Heart right ventricle (tissue), 16 donors: ENCODE results near the gene SRPK3. TPM values are rescaled to one million over a fixed set of nuclear protein-coding genes. Genes with fewer than 3 reads are reported as not detected.

ENCODE experiments used
- ATAC-seq, 8 donors: fragments of 200-7000 bp; cut with Tn5 transposase; one replicate each; pipeline ENCODE4 v1.9.1; 2020; ENCODE audit warnings: mild to moderate bottlenecking in 8 of 8, moderate library complexity in 8 of 8, moderate number of reproducible peaks in 1 of 8
- DNase-seq, 2 donors: peaks; one replicate each; pipeline ENCODE4 v3.0.0-alpha.2; 2020
- H3K27ac ChIP-seq, 10 donors: fragments of 200-600 bp; sonication (generic) in 2 of 10; one replicate each; pipeline versions ENCODE4 v1.5.0 to v1.8.0; 2020 to 2022; ENCODE audit warnings: mild to moderate bottlenecking in 3 of 10
- H3K27me3 ChIP-seq, 7 donors: fragments of 200-600 bp; one replicate each; pipeline ENCODE4 v1.8.0; 2021 to 2022; ENCODE audit warnings: mild to moderate bottlenecking in 2 of 7
- H3K36me3 ChIP-seq, 9 donors: fragments of 200-600 bp; sonication (generic) in 1 of 9; one replicate each; pipeline versions ENCODE4 v1.5.0 to v1.8.0; 2020 to 2022; ENCODE audit warnings: mild to moderate bottlenecking in 2 of 9
- H3K4me1 ChIP-seq, 9 donors: fragments of 200-600 bp; sonication (generic) in 1 of 9; one replicate each; pipeline versions ENCODE4 v1.5.0 to v1.8.0; 2020 to 2022; ENCODE audit warnings: mild to moderate bottlenecking in 4 of 9
- H3K4me3 ChIP-seq, 10 donors: fragments of 200-600 bp; sonication (generic) in 2 of 10; one replicate each; pipeline versions ENCODE4 v1.5.0 to v1.8.0; 2020 to 2022; ENCODE audit warnings: mild to moderate bottlenecking in 7 of 10, moderate library complexity in 2 of 10
- H3K9me3 ChIP-seq, 11 donors: fragments of 200-600 bp in 10 of 11; sonication (generic) in 2 of 11; one replicate each; pipeline versions ENCODE4 v1.5.0 to v1.8.0; 2013 to 2022; ENCODE audit warnings: mild to moderate bottlenecking in 2 of 11, control low read depth in 1 of 11, moderate library complexity in 1 of 11
- CTCF ChIP-seq, 9 donors: fragments of 200-600 bp; sonication (generic) in 2 of 9; IDR thresholded peaks; one replicate each; pipeline versions ENCODE4 v1.5.0 to v1.8.0; 2021 to 2022; ENCODE audit warnings: antibody characterized with exemption in 9 of 9, mild to moderate bottlenecking in 5 of 9, moderate library complexity in 1 of 9
- WGBS, 2 donors: extraction: QIAGEN DNeasy Blood & Tissue Kit; methylation state at CpG; one replicate each; pipeline ENCODE4 v1.1.7; 2013; ENCODE audit warnings: inconsistent platforms in 1 of 2; 5-methylcytosine and 5-hydroxymethylcytosine counted together
- intact Hi-C, 10 donors: fragments of 100-400 bp; cut with DNase I; formaldehyde crosslinking; loops; one replicate each; pipeline versions ENCODE4 v1.11.1 to v1.14.2; 2022
- polyA plus RNA-seq, 2 donors: library from polyadenylated mRNA; stranded (reverse); fragments of 200-250 nt; gene quantifications; one replicate each; pipeline ENCODE4 v1.2.3, GENCODE V29; 2013
- total RNA-seq, 10 donors: library from RNA; stranded (reverse); fragmentation: NEBNext Ultra II Directional in 3 of 10; extraction: Animal tissue kit (Norgen Biotek cat#: 25700) in 3 of 10; gene quantifications; one replicate each; pipeline versions ENCODE4 v1.2.1 to v1.2.4, GENCODE V29; 2021 to 2023
- donor health status: Arrhythmogenic right ventricular cardiomyopathy.
- donor health status: ischemic (EF 13 %, LVEDD 7.1; RV severe dilation, severe dysfunction).
- donor health status: healthy with polysubstance abuse.
- donor health status: DM: no; HTN: yes; CAD: no.
- donor health status: DM: no; HTN: no; CAD: no.
- donor health status: ischemic (EF 25% LVEDD 6.9; RV normal size, moderate dysfunction).
- donor health status: ischemic (EF 25% LVEDD 5.7; RV mildly dilated, moderate dysfunction).
- donor health status: healthy.
- donor health status: DM: yes; HTN: yes; CAD: no.
- donor health status: Ischemic cardiomyopathy.
- donor health status: ischemic (EF 35%, LVEDD 5.7; RV mildly dilated, moderate dysfunction).
- donor health status: nonischemic (EF 11% LVEDD 7.7; RV severe dilation, severe dysfunction).
- donor health status: DM: yes; HTN: yes; CAD: no.
- donor health status: PGD.
- donor health status: ischemic (EF 29% LVEDD 5.4; RV normal size, mild dysfunction).
- donor health status: nonischemic (EF 23%, LVEDD 6.1; RV moderate dilation, normal function).

Gene SRPK3
- total and polyA plus RNA-seq, 12 donors: 9.9 to 52.7 (median 44.8) TPM

DNA sequence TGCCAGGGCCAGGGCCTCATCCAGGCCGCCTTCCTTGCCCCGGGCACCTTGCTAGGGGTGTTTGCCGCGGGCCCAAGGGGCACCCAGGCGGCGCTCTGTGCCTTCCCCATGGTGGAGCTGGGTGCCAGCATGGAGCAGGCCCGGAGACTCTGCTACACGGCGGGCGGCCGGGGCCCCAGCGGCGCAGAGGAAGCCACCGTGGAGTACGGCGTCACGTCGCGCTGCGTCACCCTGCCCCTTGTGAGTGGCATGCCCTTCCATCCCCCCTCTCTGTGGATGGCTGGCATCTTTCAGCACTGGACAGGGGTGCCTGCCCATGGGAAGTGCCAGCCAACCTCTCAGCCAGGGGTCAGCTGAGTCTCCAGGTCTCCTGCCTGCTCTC, 13.2 kb upstream of the SRPK3 start:
- no peak overlapping the region for H3K4me3 ChIP-seq
- peaks cover 3 to 23% (median 15%) of the 10 kb centered on the region in 9 donors for H3K4me1 ChIP-seq
- TF ChIP-seq CTCF (IDR thresholded peaks at IDR 0.05): no peak
- H3K27ac ChIP-seq: no peak overlapping the region
- H3K36me3 ChIP-seq: no peaks in the 10 kb centered on the region
- ATAC-seq (no peak), DNase-seq (peak in 1 of 2 donors; percentile 2)
- intact Hi-C loops: loop anchor here in 2 of 10 donors (5.0 to 10.0 kb wide), 2 partner anchors 185 to 187 kb away; no protein-coding TSS in a partner anchor
- no peaks in the 10 kb centered on the region for H3K9me3 ChIP-seq
- WGBS, 2 donors: 98 to 99% methylated on average over 9 to 20 of the region's 20 CpGs
- peaks cover 0 to 11% (median 0%) of the 10 kb centered on the region in 7 donors for H3K27me3 ChIP-seq

- Histone ChIP-seq H3K4me3 (no peak overlapping the region), H3K36me3 (no peaks in the 10 kb centered on the region), H3K27ac (no peak overlapping the region), H3K4me1 (peaks cover 3 to 23% (median 15%) of the 10 kb centered on the region in 9 donors), H3K9me3 (no peaks in the 10 kb centered on the region), H3K27me3 (peaks cover 0 to 11% (median 0%) of the 10 kb centered on the region in 7 donors)
- ATAC-seq: no peak
- WGBS, 2 donors: 70 to 74% methylated on average over 14 to 22 of the region's 22 CpGs
- peak in 1 of 2 donors; percentile 5 for DNase-seq
- no peak for TF ChIP-seq CTCF (IDR thresholded peaks at IDR 0.05)
- intact Hi-C loops: loop anchor here in 2 of 10 donors (5.0 to 10.0 kb wide), 2 partner anchors 184 to 186 kb away; no protein-coding TSS in a partner anchor
Observed at GRCh38 chrX:153768311-153769157, 12.3 kb upstream of the SRPK3 start.

DNA sequence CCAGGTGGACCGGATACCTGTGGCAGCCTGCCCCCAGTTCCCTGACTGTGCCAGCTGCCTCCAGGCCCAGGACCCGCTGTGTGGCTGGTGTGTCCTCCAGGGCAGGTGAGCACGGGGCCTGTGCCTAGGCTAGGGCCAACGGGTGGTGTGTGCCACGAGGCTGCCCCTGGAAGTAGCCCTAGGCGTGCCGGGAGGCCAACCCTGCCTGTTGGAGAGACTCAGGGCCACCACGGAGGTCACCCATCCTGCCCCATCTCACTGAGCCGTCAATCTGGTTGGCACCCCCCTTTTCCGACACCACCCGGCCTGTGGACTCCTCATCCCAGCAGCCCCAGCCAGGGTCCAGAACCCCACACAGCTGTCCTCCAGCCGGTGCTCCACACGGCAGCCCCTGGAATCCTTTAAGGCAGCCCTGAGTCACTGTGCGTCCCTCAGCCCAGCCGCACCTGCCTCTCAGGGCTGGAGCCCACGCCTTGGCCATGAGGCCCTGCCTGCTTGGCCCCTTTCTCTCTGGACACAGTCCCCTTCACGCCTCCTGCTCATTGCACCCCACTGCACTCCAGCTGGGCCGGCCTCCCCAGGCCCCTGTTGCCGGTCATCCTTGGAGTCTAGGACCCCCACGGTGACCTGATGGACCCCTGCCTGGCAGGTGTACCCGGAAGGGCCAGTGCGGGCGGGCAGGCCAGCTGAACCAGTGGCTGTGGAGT, 11.5 kb upstream of the SRPK3 start:
- intact Hi-C loops: loop anchor here in 2 of 10 donors (5.0 to 10.0 kb wide), 2 partner anchors 183 to 185 kb away; no protein-coding TSS in a partner anchor
- WGBS, 2 donors: 88 to 90% methylated on average over 21 to 23 of the region's 23 CpGs
- DNase-seq (peak in 1 of 2 donors; percentile 2), ATAC-seq (no peak)
- TF ChIP-seq CTCF (IDR thresholded peaks at IDR 0.05): no peak
- no peak overlapping the region for H3K27ac ChIP-seq
- no peaks in the 10 kb centered on the region for H3K36me3 ChIP-seq
- no peak overlapping the region for H3K4me3 ChIP-seq
- no peaks in the 10 kb centered on the region for H3K9me3 ChIP-seq
- H3K4me1 ChIP-seq: peaks cover 2 to 19% (median 12%) of the 10 kb centered on the region in 9 donors
- H3K27me3 ChIP-seq: peaks cover 0 to 11% (median 0%) of the 10 kb centered on the region in 7 donors
